GM19193 (cell line): ENCODE measurements around the gene ZMIZ1.

Experiments
- POLR2A ChIP-seq: IDR thresholded peaks from 4 replicates; pipeline ENCODE4 v1.6.1; 2011; ENCODE audit not compliant: insufficient read depth, insufficient read length; ENCODE audit errors: extremely low read depth

The ZMIZ1 gene

GRCh38 chr10:79098596-79099015, 29.8 kb downstream of the ZMIZ1 start:
- TF ChIP-seq POLR2A = no peak

GRCh38 chr10:79099898-79100448, 31.2 kb downstream of the ZMIZ1 start:
- TF ChIP-seq POLR2A = no peak

- TF ChIP-seq POLR2A = no peak
These were observed 32.0 kb downstream of the ZMIZ1 start for GRCh38 chr10:79100771-79101170.

GRCh38 chr10:79101560-79102497, 33.1 kb downstream of the ZMIZ1 start:
- TF ChIP-seq POLR2A = no peak

GRCh38 chr10:79102498-79102874, 33.7 kb downstream of the ZMIZ1 start:
- no peak for TF ChIP-seq POLR2A

- TF ChIP-seq POLR2A = no peak
These were observed 34.4 kb downstream of the ZMIZ1 start for GRCh38 chr10:79103129-79103528.

GRCh38 chr10:79103585-79103984, 34.8 kb downstream of the ZMIZ1 start:
- TF ChIP-seq POLR2A = no peak

GRCh38 chr10:79105150-79105739, 36.5 kb downstream of the ZMIZ1 start:
- TF ChIP-seq POLR2A = no peak

GRCh38 chr10:79105818-79106217, 37.1 kb downstream of the ZMIZ1 start:
- TF ChIP-seq POLR2A = no peak

GRCh38 chr10:79106256-79107050, 37.7 kb downstream of the ZMIZ1 start:
- TF ChIP-seq POLR2A = no peak

GRCh38 chr10:79107736-79108264, 39.0 kb downstream of the ZMIZ1 start:
- TF ChIP-seq POLR2A = no peak

GRCh38 chr10:79108728-79109127, 40.0 kb downstream of the ZMIZ1 start:
- no peak for TF ChIP-seq POLR2A

- no peak for TF ChIP-seq POLR2A
These were observed 42.7 kb downstream of the ZMIZ1 start for GRCh38 chr10:79111427-79111826.

GRCh38 chr10:79111846-79112614, 43.3 kb downstream of the ZMIZ1 start:
- TF ChIP-seq POLR2A = no peak
